Measurements from ENCODE around the gene TTC7B.

DNA sequence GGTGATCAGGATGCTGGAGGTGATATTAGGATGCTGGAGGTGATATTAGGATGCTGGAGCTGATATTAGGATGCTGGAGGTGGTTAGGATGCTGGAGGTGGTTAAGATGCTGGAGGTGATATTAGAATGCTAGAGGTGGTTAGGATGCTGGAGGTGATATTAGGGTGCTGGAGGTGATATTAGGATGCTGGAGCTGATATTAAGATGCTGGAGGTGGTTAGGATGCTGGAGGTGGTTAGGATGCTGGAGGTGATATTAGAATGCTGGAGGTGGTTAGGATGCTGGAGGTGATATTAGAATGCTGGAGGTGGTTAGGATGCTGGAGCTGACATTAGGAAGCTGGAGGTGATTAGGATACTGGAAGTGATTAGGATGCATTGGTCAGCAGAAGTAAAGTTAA is 318.0 kb downstream of the TTC7B start:
- TF ChIP-seq, protein P1, sequence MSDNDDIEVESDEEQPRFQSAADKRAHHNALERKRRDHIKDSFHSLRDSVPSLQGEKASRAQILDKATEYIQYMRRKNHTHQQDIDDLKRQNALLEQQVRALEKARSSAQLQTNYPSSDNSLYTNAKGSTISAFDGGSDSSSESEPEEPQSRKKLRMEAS (IDR thresholded peaks at IDR 0.05): no peak
- TF ChIP-seq EZH2 (IDR thresholded peaks at IDR 0.05): no peak
- no peak for TF ChIP-seq CTCF (IDR thresholded peaks at IDR 0.05 in 2 of 3, conservative IDR thresholded peaks at IDR 0.05 in 1 of 3; ENCODE audit: borderline replicate concordance in 1 of 3, insufficient read depth in 1 of 3, low read depth in 2 of 3, low read length in 2 of 3)
- TF ChIP-seq POLR2A (IDR thresholded peaks at IDR 0.05; ENCODE audit: borderline replicate concordance, extremely low read depth, insufficient read depth, insufficient read length): no peak
- no peak for TF ChIP-seq SIN3A (IDR thresholded peaks at IDR 0.05; ENCODE audit: low read depth)
- TF ChIP-seq SRF (IDR thresholded peaks at IDR 0.05; ENCODE audit: low read depth): no peak
- no peak for TF ChIP-seq ZNF274 (IDR thresholded peaks at IDR 0.05; ENCODE audit: low read depth, low read length)
- TF ChIP-seq YY1 (IDR thresholded peaks at IDR 0.05; ENCODE audit: extremely low read depth, insufficient replicate concordance, low read depth, low read length): no peak
- TF ChIP-seq JUND (IDR thresholded peaks at IDR 0.05): no peak
- TF ChIP-seq, protein P2, sequence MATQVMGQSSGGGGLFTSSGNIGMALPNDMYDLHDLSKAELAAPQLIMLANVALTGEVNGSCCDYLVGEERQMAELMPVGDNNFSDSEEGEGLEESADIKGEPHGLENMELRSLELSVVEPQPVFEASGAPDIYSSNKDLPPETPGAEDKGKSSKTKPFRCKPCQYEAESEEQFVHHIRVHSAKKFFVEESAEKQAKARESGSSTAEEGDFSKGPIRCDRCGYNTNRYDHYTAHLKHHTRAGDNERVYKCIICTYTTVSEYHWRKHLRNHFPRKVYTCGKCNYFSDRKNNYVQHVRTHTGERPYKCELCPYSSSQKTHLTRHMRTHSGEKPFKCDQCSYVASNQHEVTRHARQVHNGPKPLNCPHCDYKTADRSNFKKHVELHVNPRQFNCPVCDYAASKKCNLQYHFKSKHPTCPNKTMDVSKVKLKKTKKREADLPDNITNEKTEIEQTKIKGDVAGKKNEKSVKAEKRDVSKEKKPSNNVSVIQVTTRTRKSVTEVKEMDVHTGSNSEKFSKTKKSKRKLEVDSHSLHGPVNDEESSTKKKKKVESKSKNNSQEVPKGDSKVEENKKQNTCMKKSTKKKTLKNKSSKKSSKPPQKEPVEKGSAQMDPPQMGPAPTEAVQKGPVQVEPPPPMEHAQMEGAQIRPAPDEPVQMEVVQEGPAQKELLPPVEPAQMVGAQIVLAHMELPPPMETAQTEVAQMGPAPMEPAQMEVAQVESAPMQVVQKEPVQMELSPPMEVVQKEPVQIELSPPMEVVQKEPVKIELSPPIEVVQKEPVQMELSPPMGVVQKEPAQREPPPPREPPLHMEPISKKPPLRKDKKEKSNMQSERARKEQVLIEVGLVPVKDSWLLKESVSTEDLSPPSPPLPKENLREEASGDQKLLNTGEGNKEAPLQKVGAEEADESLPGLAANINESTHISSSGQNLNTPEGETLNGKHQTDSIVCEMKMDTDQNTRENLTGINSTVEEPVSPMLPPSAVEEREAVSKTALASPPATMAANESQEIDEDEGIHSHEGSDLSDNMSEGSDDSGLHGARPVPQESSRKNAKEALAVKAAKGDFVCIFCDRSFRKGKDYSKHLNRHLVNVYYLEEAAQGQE (IDR thresholded peaks at IDR 0.05; ENCODE audit: low read depth): no peak
- no peak for TF ChIP-seq RAD21 (IDR thresholded peaks at IDR 0.05; ENCODE audit: low read depth)
- TF ChIP-seq EZH2phosphoT487 (IDR thresholded peaks at IDR 0.05; ENCODE audit: borderline replicate concordance): no peak
- TF ChIP-seq SP1 (IDR thresholded peaks at IDR 0.05; ENCODE audit: low read depth): no peak
- no peak for TF ChIP-seq POLR2AphosphoS5 (IDR thresholded peaks at IDR 0.05; ENCODE audit: low read depth, low read length)
